Activated CD4-positive, CD25-positive, alpha-beta regulatory T cell treated with anti-CD3 and anti-CD28 coated beads, Interleukin-2, amount 50 U/mL, for 16 hours (primary cell): ENCODE results near the gene PLS1.
"Not testable (repeated sequence)": the region's sequence is repeated elsewhere in the genome, so short reads cannot be mapped to it uniquely, and the experiment has no call there.

ENCODE experiments used
- DNase-seq: peaks from one replicate; pipeline ENCODE4 v3.0.0-alpha.2; 2020; ENCODE audit warnings: low read depth, low spot score

The PLS1 gene

GRCh38 chr3:142596726-142597088 lies 514 bp downstream of the PLS1 start:
- no peak for DNase-seq

GRCh38 chr3:142597906-142598305 lies 1.7 kb downstream of the PLS1 start:
- DNase-seq = no peak

GRCh38 chr3:142601713-142602112 lies 5.5 kb downstream of the PLS1 start:
- no peak for DNase-seq

GRCh38 chr3:142602619-142603385 lies 6.6 kb downstream of the PLS1 start:
- no peak for DNase-seq

GRCh38 chr3:142603386-142603705 lies 7.2 kb downstream of the PLS1 start:
- DNase-seq = not testable (repeated sequence)

- DNase-seq = no peak
Observed at GRCh38 chr3:142604940-142605339, 8.7 kb downstream of the PLS1 start.

- DNase-seq = no peak
Observed at GRCh38 chr3:142608631-142609030, 12.4 kb downstream of the PLS1 start.

GRCh38 chr3:142609136-142609535 lies 12.9 kb downstream of the PLS1 start:
- DNase-seq = no peak

GRCh38 chr3:142611206-142611605 lies 15.0 kb downstream of the PLS1 start:
- DNase-seq = no peak

- no peak for DNase-seq
Observed at GRCh38 chr3:142613491-142613890, 17.3 kb downstream of the PLS1 start.

- DNase-seq = no peak
Observed at GRCh38 chr3:142614059-142614626, 17.9 kb downstream of the PLS1 start.

- DNase-seq = no peak
Observed at GRCh38 chr3:142615171-142615570, 19.0 kb downstream of the PLS1 start.

- no peak for DNase-seq
Observed at GRCh38 chr3:142618917-142619461, 22.8 kb downstream of the PLS1 start.

- no peak for DNase-seq
Observed at GRCh38 chr3:142622405-142622804, 26.2 kb downstream of the PLS1 start.

- no peak for DNase-seq
Observed at GRCh38 chr3:142623194-142623593, 27.0 kb downstream of the PLS1 start.

GRCh38 chr3:142624341-142625152 lies 28.4 kb downstream of the PLS1 start:
- DNase-seq = no peak

GRCh38 chr3:142625153-142625440 lies 28.9 kb downstream of the PLS1 start:
- DNase-seq = no peak

- no peak for DNase-seq
Observed at GRCh38 chr3:142626971-142627370, 30.8 kb downstream of the PLS1 start.

GRCh38 chr3:142628801-142629200 lies 32.6 kb downstream of the PLS1 start:
- DNase-seq = no peak

GRCh38 chr3:142633073-142633472 lies 36.9 kb downstream of the PLS1 start:
- DNase-seq = no peak

GRCh38 chr3:142636050-142636449 lies 39.9 kb downstream of the PLS1 start:
- no peak for DNase-seq

- DNase-seq = no peak
Observed at GRCh38 chr3:142636664-142637063, 40.5 kb downstream of the PLS1 start.

- DNase-seq = no peak
Observed at GRCh38 chr3:142638291-142638690, 42.1 kb downstream of the PLS1 start.
